HG02885 (cell line): ENCODE data around the gene TTPAL.

Experiments
- ATAC-seq: cut with Tn5 transposase; IDR thresholded peaks from one replicate; pipeline ENCODE4 v1.9.1; 2021; ENCODE audit warnings: mild to moderate bottlenecking; ENCODE audit not compliant: unreplicated experiment, poor library complexity

Gene TTPAL

DNA sequence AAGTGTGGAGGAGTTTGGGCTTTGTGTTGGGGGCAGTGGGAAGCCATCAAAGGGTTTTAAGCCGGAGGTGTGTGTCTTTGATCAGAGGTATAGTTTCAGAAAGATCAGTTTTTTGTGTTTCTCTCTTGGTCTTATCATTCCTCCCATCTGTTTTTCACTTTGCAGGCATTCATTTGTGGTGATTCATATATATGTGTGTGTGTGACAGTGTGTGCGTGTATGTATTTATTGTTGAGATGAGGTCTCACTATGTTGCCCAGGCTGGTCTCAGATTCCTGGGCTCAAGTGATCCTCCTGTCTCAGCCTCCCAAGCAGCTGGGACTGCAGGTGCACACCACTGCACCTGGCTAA lies 57.3 kb downstream of the TTPAL start:
- no peak for ATAC-seq

DNA sequence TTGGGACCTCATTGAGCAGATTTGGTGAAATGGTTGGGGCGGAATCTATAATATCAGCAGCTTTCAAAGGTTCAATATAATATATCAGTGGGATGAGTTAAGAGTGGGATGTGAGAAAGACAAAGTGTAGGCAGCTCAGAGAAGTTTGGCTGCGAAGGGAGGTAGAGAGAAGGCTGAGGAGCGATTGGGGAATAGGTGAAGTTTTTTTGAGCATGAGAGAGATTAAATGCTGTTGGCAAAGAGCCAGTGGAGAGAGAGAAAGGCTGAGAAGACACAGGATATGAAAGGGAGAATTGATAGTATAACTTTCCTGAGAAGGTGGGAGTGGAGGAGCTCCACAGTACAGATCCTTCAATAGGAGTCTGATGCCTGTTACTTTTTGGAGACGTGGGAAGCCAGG lies 58.3 kb downstream of the TTPAL start:
- no peak for ATAC-seq

DNA sequence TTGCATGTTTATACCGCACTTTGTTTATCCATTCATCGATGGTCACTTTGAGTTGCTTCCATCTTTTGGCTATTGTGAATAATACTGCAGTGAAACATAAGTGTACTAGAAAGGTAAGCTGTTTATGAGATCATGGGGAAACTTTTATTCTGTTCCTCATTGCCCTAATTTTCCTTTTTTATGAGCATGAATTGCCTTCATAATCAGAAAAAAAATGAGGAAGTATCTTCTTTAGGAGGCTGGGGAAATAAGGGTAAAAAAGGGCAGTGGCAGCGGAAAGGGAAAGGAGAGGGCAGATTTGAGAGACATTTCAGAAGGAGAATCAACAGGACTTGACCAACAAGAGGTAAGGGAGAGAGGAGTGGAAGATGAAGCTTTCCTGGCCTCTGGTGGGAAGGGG lies 60.5 kb downstream of the TTPAL start:
- ATAC-seq = no peak

DNA sequence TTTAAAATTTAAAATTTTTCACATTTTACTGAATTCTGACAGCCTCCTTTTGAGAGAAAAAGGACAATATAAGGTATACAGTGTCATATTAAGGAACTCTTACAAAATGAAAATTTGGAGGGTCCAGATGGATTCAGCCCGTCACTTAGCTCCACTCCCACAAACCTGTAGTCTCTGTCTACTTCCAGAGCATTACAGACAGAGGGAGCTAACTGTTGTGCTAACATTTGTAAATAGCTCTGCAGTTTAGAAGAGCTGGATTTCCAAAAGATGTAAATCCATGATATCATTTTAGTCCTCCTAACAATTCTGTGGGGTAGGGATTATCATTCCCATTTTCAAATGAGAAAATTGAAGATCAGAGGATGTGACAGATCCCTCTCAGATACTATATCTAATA lies 62.3 kb downstream of the TTPAL start:
- ATAC-seq = no peak

DNA sequence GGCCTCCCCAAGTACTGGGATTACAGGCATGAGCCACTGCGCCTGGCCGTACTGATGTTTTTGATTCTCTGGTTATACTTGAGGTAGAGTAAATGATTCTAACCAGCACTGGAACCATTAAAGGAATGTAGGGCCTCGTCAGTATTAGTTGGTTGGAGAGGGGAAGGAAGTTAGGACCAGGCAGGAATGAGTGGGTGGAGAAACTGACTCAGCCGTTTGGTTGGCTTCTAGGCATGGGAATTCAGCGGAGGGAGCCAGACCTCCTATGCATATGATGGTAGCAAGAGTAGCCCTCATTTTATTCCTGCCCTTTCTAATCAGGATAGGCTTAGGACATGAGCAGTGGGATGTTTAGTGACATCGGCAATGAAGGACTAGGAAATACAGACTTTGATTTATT lies 65.2 kb downstream of the TTPAL start:
- no peak for ATAC-seq

DNA sequence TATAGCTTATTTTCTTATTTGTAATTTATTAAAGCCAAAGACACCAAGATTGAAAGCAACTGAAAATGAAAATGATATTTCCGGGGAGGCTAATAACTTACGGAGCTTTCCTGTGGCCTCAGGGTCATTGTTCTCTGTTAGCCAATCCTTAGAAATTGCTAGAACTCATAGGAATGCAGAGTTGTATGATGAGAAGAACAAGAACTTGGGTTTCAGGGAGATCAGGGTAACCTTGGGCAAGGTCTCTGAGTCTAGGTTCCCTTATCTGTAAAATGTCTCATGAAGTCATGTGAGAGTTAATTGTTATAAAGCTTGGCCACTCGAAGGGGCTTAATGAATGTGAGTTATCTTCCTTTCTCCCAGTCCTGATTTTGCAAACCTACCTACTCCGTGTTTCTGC lies 66.3 kb downstream of the TTPAL start:
- ATAC-seq = no peak

DNA sequence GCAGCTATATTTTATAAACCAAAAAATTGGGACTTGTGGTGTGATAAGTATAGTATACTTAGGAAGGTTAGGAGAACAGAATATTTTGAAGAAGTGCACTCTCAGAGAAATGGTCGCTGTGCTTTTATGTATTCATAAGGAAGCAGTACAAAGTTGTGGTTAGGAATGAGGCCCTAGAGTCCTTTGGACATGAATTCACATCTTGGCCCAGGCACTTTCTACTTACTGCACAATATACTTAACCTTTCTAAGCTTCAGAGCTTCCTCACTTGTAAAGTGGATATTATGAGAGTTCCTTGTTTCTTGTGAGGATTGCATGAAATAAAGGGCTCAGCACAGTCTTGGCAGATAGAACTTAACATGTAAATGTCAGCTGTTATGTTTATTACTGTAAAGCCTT lies 67.2 kb downstream of the TTPAL start:
- ATAC-seq = no peak

DNA sequence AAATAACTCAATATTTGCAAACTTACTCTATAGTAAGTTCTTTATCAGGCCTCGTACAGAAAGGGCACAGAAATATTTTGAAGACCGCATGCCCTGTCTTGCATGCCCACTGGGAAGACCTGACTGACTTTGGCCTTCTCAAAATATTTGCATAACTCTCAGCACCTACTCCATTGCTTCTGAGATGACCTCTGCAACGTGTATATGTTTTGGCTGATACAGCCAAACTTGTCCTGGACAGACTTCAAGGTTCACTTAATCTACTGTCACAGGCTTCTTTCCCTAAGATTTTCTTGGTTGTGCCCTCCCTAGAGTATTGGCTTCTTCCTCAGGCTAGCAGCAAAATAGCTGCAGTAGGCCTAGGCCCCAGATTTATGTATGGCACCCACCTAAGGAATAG lies 67.7 kb downstream of the TTPAL start:
- ATAC-seq = no peak
